ENCODE data around the gene THYN1.

THYN1 gene

DNA sequence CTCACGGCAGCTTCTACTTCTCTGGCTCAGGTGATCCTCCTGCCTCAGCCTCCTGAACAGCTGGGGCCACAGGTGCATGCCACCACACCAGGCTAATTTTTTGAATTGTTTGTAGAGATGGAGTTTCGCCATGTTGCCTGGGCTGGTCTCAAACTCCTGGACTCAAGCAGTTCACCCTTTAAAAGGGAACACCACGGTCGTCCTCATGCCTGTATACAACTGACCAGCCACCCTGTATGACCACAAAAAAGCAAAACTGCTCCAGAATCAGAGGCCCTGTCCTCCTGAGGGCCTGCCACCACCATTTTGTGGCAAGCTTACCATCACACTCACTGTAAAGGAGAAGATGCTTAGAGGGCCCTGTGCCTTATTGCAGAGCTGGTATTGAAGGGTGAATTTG is 25.2 kb upstream of the THYN1 start:
- H3K27ac ChIP-seq = no peak overlapping the region
- TF ChIP-seq, protein P1, sequence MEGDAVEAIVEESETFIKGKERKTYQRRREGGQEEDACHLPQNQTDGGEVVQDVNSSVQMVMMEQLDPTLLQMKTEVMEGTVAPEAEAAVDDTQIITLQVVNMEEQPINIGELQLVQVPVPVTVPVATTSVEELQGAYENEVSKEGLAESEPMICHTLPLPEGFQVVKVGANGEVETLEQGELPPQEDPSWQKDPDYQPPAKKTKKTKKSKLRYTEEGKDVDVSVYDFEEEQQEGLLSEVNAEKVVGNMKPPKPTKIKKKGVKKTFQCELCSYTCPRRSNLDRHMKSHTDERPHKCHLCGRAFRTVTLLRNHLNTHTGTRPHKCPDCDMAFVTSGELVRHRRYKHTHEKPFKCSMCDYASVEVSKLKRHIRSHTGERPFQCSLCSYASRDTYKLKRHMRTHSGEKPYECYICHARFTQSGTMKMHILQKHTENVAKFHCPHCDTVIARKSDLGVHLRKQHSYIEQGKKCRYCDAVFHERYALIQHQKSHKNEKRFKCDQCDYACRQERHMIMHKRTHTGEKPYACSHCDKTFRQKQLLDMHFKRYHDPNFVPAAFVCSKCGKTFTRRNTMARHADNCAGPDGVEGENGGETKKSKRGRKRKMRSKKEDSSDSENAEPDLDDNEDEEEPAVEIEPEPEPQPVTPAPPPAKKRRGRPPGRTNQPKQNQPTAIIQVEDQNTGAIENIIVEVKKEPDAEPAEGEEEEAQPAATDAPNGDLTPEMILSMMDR (IDR thresholded peaks at IDR 0.05) = no peak
- TF ChIP-seq ZFX (IDR thresholded peaks at IDR 0.05; ENCODE audit: borderline replicate concordance) = no peak

DNA sequence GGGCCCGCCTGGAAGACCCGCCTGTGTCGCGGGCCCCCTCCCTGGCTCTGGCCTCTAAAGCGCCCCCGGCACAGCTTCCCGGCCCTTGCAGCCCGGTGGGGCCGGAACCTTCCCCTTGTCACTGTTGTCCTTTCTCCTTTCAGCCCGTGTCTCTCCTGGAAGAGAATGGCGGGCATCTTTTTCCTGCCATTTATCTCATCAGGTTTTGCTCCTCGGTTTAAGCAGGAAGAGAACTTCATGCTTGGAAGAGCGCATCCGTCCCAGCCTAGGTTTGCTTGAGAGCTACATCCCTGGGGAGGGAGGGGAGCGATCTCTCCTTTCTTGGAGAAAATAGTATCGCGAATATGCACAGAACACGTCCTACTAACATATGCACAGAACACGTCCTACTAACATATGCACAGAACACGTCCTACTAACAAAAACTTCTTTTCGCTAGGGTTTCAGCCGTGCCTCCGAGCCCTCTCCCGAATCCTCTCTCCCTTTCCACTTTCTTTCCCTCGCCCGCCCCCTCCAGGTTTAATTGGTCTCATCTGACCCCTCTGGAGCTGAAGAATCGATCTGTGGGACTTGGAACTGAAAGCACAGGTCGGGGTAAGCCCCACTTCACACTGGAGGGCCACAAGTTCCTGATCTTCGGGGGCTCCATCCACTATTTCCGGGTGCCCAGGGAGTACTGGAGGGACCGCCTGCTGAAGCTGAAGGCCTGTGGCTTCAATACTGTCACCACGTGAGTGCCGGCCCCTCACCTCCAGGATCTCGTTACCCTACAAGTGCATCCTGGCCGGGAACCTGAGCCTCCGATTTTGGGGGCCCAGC is 24.2 kb upstream of the THYN1 start:
- TF ChIP-seq, protein P1 (IDR thresholded peaks at IDR 0.05) = no peak
- TF ChIP-seq ZFX (IDR thresholded peaks at IDR 0.05; ENCODE audit: borderline replicate concordance) = no peak
- no peak overlapping the region for H3K27ac ChIP-seq

DNA sequence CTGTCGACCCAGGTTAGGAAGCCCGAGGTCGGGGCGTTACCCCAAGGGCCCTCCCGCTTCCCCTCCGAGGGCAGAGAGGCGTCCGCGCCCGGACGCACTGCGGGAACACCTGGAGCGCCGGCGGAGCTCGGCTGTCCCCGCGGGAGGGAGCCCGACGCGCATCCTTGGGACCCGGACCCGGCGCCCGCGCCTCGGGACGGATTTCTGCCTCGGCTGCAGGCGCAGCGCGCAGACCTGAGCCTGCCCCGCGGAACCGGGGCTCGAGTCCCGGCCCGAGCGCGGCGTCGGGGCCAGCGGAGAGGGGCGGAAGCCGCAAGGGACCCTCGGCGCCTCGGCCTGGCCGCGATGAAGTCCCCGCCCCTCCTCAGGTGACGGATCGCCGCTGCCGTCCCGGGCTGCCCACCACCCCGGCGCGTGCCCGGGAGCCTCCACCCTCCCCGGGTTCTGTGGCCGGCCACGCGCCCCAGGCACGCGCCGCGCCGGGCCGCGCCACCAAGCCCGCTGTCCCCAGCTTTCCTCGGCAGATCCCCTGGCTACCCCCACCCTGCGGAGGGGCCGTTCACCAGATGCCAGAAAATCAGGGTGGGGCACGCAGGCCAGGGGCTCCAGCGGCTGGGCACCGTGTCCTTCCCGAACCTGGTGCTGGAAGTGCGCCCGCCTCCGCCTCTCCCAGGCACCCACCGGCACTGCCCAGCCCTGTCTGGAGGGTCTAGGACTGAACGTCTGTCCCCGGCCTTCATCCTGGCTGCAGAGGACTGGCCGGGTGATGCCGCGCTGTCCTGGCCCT is 23.4 kb upstream of the THYN1 start:
- TF ChIP-seq, protein P1 (IDR thresholded peaks at IDR 0.05) = no peak
- no peak for TF ChIP-seq ZFX (IDR thresholded peaks at IDR 0.05; ENCODE audit: borderline replicate concordance)
- H3K27ac ChIP-seq = no peak overlapping the region

DNA sequence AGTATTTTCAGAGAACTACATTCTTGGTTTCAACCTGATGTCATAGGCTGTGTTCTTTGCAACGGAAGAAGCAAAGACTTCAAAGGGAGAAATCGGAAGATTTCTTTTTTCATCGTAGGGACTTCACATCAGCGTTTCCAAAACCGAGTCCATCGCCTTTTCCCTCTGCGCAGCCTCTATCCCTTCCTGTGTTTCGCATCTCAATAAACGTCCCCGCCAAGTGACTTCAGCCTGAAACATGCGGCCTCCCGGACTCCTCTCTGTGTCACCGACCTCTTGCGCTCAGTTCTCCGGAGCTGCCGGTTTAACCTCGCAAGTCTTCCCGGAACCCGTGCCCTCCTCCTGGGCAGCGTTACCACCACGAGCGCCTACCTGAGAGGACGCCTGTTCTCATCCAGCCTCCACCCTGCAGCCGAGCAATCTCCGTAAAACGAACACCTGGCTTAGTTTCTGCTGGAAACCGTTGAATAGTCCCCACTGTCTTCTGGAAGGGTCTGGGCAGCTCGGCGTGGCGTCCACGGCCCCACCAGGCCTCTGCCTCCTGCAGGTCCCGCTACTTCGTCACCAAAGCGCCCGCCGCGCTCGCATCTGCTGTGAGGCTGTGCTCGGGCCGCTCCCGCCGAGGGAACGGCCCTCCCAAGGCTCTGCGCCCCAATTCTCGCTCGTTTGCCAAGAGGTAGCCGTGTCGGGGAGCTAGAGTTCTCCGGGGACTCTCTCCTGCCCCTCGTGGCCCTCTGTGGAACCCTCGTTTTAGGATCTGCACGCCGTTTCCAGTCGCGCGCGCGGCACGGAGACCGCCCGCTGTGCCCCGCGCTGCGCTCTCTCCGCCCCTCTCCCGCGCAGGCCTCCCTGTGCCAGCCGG is 22.6 kb upstream of the THYN1 start, which contains the start of gene GLB1L3:
TSS of gene GLB1L3 (plus strand) at position 846 of the 862 bp plus-strand sequence. CDS start 362 bp downstream, outside the sequence.
- TF ChIP-seq, protein P1 (IDR thresholded peaks at IDR 0.05) = peak; percentile 24
- no peak for TF ChIP-seq ZFX (IDR thresholded peaks at IDR 0.05; ENCODE audit: borderline replicate concordance)

DNA sequence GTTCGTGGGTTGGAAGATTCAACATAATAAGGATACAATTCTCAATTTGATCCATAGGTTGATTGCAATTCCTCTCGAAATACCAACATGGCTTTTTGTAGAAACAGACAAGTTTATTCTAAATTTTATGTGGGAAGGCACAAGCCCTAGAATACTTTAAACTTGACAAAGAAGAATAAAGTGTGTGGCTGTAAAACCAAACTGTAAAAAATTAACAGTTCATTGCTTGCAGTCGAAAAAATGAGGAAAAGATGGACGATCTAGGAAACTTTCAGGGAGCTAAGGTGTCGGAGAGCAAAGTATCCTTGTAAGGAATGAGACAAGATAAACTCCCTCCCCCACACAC is 22.0 kb upstream of the THYN1 start:
- TF ChIP-seq ZFX (IDR thresholded peaks at IDR 0.05; ENCODE audit: borderline replicate concordance) = no peak
- TF ChIP-seq, protein P1 (IDR thresholded peaks at IDR 0.05) = no peak
- H3K27ac ChIP-seq = no peak overlapping the region

More for the DNA sequence above, 22.6 kb upstream of the THYN1 start, which contains the start of gene GLB1L3:
- H3K27ac ChIP-seq = no peak within 1 kb of the TSS

DNA sequence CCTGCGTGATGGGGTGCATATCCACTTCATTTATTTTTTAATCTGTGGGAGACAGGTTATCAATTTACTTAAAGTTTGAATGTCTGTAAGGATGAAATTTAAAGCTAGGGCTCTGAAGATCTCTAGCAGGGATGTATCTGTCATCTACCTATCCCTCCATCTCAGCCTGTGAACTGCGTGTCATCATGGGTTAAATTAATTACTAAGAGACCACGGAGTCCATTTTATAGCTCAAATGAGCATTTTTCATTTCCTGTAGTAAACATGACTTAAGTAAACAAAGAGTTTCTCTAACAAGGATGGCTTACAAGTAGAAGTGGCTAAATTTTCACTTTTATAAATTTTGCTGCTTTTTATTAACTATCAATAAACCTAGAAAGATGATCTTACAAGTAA is 20.2 kb upstream of the THYN1 start:
- no peak for TF ChIP-seq ZFX (IDR thresholded peaks at IDR 0.05; ENCODE audit: borderline replicate concordance)
- TF ChIP-seq, protein P1 (IDR thresholded peaks at IDR 0.05) = no peak
- no peak overlapping the region for H3K27ac ChIP-seq

Data from 22Rv1 (cell line).